ENCODE results near the gene ZBTB12. TPM values are rescaled to one million over a fixed set of nuclear protein-coding genes. Genes with fewer than 3 reads are reported as not detected.
"Not testable (repeated sequence)": the region's sequence is repeated elsewhere in the genome, so short reads cannot be mapped to it uniquely, and the experiment has no call there.

The ZBTB12 gene
- total and polyA plus RNA-seq, 2 of the 13 experiments (the other 11 are each of a cell fraction or from before 2014, with no cell fraction given): 4.8 to 6.0 TPM

GRCh38 chr6:31908255-31908654 is 6.4 kb upstream of the ZBTB12 start:
- TF ChIP-seq EHMT2 (IDR thresholded peaks at IDR 0.05; ENCODE audit: borderline replicate concordance, low read depth, low read length): 0 out of 2 replicates have a peak, but pooled peaks have one; percentile 14
- 0 out of 2 replicates have a peak, but pooled peaks have one; percentile 26 for TF ChIP-seq ZMYM2 (CRISPR knock-in tag; IDR thresholded peaks at IDR 0.05)
- peak; percentile 63; the same call in 1 of the 2 replicates for TF ChIP-seq ZNF264 (CRISPR knock-in tag; IDR thresholded peaks at IDR 0.05)
- TF ChIP-seq CHD4 (IDR thresholded peaks at IDR 0.05; ENCODE audit: borderline replicate concordance, low read length): peak; percentile 29; the same call in 1 of the 2 replicates
- peak; percentile 53; the same call in 1 of the 2 replicates for TF ChIP-seq FOSL2 (CRISPR knock-in tag; IDR thresholded peaks at IDR 0.05)
- 0 out of 2 replicates have a peak, but pooled peaks have one; percentile 34 for TF ChIP-seq ZMYM3 (CRISPR knock-in tag; IDR thresholded peaks at IDR 0.05)
- FAIRE-seq; ATAC-seq; H3K27me3 ChIP-seq (ENCODE audit: control insufficient read depth in 1 of 2, insufficient read depth in 2 of 2, low read length in 2 of 2); H3K36me3 ChIP-seq (replicated peaks in 1 of 2; ENCODE audit: control insufficient read depth in 1 of 2, insufficient read depth in 2 of 2, low read length in 2 of 2); H3K27ac ChIP-seq (ENCODE audit: extremely low read length, insufficient read depth, low read length); BruUV-seq (replicated peaks); H3K9me3 ChIP-seq (ENCODE audit: low read length); H3K79me2 ChIP-seq (ENCODE audit: insufficient read depth, low read length); H2AFZ ChIP-seq (ENCODE audit: low read length); DNase-seq (ENCODE audit: low spot score); H3K9ac ChIP-seq (ENCODE audit: insufficient read depth, low read depth, low read length); CTCF ChIA-PET (ENCODE audit: low intra/inter-chr PET ratio, low total read pairs); H4K20me1 ChIP-seq (ENCODE audit: insufficient read depth, low read length); intact Hi-C loops (cut with micrococcal nuclease; ENCODE audit: unreplicated experiment); H3K4me3 ChIP-seq (replicated peaks in 1 of 3; ENCODE audit: insufficient read depth in 1 of 3, low read depth in 2 of 3, low read length in 3 of 3): not testable (repeated sequence)
- in situ Hi-C loops (cut with HindIII; ENCODE audit: extremely low pct_ligation_motif_present, low pct_unique_long_range_greater_than_20kb): loop anchor here (25.0 kb wide), 1 partner anchor 1054 kb away; the partner anchor contains the start of genes BRD2 and HLA-DMA
- 29% methylated on average over 5 of the region's 5 CpGs for WGBS (ENCODE audit: low lambda C conversion rate)
- POLR2A ChIA-PET: interaction anchor here (0.7 to 3.9 kb wide), 18 partner anchors 10 to 1502 kb away, joined by 4 to 31 read pairs (median 6); partner anchors contain the start of genes BAG6, C2, CFB and DXO
- peak overlapping the region; percentile 68 for H3K4me2 ChIP-seq (ENCODE audit: low read depth, low read length)
- peaks cover 54% of the 10 kb centered on the region for H3K4me1 ChIP-seq (ENCODE audit: insufficient read depth, low read length)

DNA sequence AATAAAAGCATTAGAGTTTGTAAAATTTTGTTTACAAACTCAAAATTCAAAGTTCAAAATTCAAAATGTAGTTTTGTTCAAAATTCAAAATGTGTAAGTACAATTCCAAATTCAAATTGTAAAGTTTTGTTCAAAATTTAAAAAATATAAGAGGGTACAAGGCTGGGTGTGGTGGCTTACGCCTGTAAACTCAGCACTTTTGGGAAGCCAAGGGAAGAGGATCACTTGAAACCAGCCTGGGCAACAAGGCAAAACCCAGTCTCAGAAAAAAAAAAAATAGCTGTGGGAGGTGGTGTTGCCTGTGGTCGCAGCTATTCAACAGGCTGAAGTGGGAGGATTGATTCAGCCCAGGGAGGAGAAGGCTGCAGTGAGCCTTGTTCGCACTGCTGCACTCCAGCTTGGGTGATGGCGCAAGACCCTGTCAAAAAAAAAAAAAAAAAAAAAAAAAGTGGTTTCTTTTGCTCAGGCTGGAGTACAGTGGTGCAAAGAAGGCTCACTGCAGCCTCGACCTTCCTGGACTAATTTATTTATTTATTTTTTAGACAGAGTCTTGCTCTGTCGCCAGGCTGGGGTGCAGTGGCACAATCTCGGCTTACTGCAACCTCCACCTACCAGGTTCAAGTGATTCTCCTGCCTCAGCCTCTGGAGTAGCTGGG is 5.4 kb upstream of the ZBTB12 start:
- Histone ChIP-seq H3K4me1 (ENCODE audit: insufficient read depth, low read length) (peaks cover 62% of the 10 kb centered on the region), H3K4me2 (ENCODE audit: low read depth, low read length) (peak overlapping the region; percentile 68)
- ATAC-seq: peak; percentile 87
- no peak for TF ChIP-seq KDM2A (CRISPR knock-in tag; IDR thresholded peaks at IDR 0.05; ENCODE audit: borderline replicate concordance, low read depth)
- no peak for TF ChIP-seq ZNF446 (CRISPR knock-in tag; IDR thresholded peaks at IDR 0.05)
- TF ChIP-seq MAFF (IDR thresholded peaks at IDR 0.05; ENCODE audit: low read depth, low read length): no peak
- TF ChIP-seq, protein P1, sequence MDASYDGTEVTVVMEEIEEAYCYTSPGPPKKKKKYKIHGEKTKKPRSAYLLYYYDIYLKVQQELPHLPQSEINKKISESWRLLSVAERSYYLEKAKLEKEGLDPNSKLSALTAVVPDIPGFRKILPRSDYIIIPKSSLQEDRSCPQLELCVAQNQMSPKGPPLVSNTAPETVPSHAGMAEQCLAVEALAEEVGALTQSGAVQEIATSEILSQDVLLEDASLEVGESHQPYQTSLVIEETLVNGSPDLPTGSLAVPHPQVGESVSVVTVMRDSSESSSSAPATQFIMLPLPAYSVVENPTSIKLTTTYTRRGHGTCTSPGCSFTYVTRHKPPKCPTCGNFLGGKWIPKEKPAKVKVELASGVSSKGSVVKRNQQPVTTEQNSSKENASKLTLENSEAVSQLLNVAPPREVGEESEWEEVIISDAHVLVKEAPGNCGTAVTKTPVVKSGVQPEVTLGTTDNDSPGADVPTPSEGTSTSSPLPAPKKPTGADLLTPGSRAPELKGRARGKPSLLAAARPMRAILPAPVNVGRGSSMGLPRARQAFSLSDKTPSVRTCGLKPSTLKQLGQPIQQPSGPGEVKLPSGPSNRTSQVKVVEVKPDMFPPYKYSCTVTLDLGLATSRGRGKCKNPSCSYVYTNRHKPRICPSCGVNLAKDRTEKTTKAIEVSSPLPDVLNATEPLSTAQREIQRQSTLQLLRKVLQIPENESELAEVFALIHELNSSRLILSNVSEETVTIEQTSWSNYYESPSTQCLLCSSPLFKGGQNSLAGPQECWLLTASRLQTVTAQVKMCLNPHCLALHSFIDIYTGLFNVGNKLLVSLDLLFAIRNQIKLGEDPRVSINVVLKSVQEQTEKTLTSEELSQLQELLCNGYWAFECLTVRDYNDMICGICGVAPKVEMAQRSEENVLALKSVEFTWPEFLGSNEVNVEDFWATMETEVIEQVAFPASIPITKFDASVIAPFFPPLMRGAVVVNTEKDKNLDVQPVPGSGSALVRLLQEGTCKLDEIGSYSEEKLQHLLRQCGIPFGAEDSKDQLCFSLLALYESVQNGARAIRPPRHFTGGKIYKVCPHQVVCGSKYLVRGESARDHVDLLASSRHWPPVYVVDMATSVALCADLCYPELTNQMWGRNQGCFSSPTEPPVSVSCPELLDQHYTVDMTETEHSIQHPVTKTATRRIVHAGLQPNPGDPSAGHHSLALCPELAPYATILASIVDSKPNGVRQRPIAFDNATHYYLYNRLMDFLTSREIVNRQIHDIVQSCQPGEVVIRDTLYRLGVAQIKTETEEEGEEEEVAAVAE (CRISPR knock-in tag; IDR thresholded peaks at IDR 0.05; ENCODE audit: borderline replicate concordance): no peak
- no peak for TF ChIP-seq ZNF3 (CRISPR knock-in tag; IDR thresholded peaks at IDR 0.05)
- 0 out of 2 replicates have a peak, but pooled peaks have one; percentile 40 for TF ChIP-seq ZSCAN31 (CRISPR knock-in tag; IDR thresholded peaks at IDR 0.05; ENCODE audit: low read depth)
- TF ChIP-seq RBAK (CRISPR knock-in tag; IDR thresholded peaks at IDR 0.05): no peak; the same call in 1 of the 2 replicates
- no peak for TF ChIP-seq RFX3 (CRISPR knock-in tag; IDR thresholded peaks at IDR 0.05)

More for the DNA sequence above, 5.4 kb upstream of the ZBTB12 start:
- Histone ChIP-seq H3K9ac (ENCODE audit: insufficient read depth, low read depth, low read length) (no peak overlapping the region; the same call in 1 of the 2 replicates), H3K27ac (ENCODE audit: extremely low read length, insufficient read depth, low read length) (peak overlapping the region; percentile 11), H2AFZ (ENCODE audit: low read length) (no peak overlapping the region), H3K27me3 (ENCODE audit: control insufficient read depth in 1 of 2, insufficient read depth in 2 of 2, low read length in 2 of 2) (peaks cover 1 to 6% of the 10 kb centered on the region in 2 experiments; a peak in 1 of 5 replicates), H3K79me2 (ENCODE audit: insufficient read depth, low read length) (no peaks in the 10 kb centered on the region), H3K36me3 (replicated peaks in 1 of 2; ENCODE audit: control insufficient read depth in 1 of 2, insufficient read depth in 2 of 2, low read length in 2 of 2) (no peaks in the 10 kb centered on the region), H4K20me1 (ENCODE audit: insufficient read depth, low read length) (no peaks in the 10 kb centered on the region), H3K9me3 (ENCODE audit: low read length) (no peaks in the 10 kb centered on the region), H3K4me3 (replicated peaks in 1 of 3; ENCODE audit: insufficient read depth in 1 of 3, low read depth in 2 of 3, low read length in 3 of 3) (peak overlapping the region; percentile 21 to 46 (median 25); a peak in 4 of 6 replicates)
- WGBS (ENCODE audit: low lambda C conversion rate): 4% methylated on average over 7 of the region's 7 CpGs
- intact Hi-C loops (cut with micrococcal nuclease; ENCODE audit: unreplicated experiment): no loop called here
- POLR2A ChIA-PET: interaction anchor here (0.7 to 3.9 kb wide), 20 partner anchors 9 to 1503 kb away, joined by 3 to 31 read pairs (median 5); partner anchors contain the start of genes BAG6, C2, CFB and DXO
- CTCF ChIA-PET (ENCODE audit: low intra/inter-chr PET ratio, low total read pairs): no interaction called here
- DNase-seq (ENCODE audit: low spot score) (peak; percentile 86), FAIRE-seq (peak; percentile 76)
- in situ Hi-C loops (cut with HindIII; ENCODE audit: extremely low pct_ligation_motif_present, low pct_unique_long_range_greater_than_20kb): loop anchor here (25.0 kb wide), 1 partner anchor 1055 kb away; the partner anchor contains the start of genes BRD2 and HLA-DMA
- BruUV-seq (replicated peaks): no TSS peak

All from HepG2 (cell line).